Epithelial cell of esophagus (primary cell): ENCODE data around the gene EXOC3.
A peak's percentile ranks its signal among the peaks of the same experiment; 100 is the strongest.

Experiments
- DNase-seq: peaks from one replicate; pipeline ENCODE4 v3.0.0; 2010; ENCODE audit warnings: low read depth
- H3K4me3 ChIP-seq: 2 replicates; pipeline ENCODE4 v1.5.1; 2011; ENCODE audit warnings: mild to moderate bottlenecking, low read length, control low read depth
- CTCF ChIP-seq: IDR thresholded peaks from 2 replicates; pipeline ENCODE4 v1.5.1; 2011; ENCODE audit warnings: low read depth, mild to moderate bottlenecking, low read length, control low read depth, inconsistent platforms; ENCODE audit not compliant: insufficient read depth; ENCODE audit errors: missing control alignments

The EXOC3 gene

DNA sequence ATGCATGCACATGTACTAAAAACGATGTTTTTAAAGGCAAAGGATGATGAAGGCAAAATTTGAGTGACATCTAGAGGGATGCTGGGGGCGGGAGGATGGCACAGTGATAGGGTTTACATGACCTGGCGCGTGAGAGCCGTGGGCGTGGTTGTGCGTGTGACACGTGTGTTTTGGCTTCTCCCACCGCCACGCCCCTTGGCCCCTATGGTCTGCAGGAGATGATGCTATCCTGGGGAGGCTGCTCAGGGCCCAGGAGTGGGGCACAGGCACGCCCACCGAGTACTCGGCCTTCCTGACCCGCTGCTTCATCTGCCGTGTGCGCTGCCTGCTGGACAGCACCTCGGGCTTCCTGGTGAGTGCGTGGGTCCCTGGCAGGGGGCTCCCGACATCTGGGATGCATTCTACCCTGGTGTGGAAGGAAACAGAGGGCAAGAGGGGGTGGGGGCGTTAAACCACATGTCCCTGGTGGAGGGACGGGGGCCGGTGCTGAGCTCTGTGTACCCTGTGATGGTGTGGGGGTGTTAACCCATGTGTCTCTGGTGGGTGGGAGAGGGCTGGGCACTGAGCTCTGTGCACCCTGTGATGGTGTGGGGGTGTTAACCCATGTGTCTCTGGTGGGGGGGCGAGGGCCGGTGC, 19.2 kb upstream of the EXOC3 start:
- H3K4me3 ChIP-seq = no peak overlapping the region
- TF ChIP-seq CTCF = no peak
- DNase-seq = no peak

DNA sequence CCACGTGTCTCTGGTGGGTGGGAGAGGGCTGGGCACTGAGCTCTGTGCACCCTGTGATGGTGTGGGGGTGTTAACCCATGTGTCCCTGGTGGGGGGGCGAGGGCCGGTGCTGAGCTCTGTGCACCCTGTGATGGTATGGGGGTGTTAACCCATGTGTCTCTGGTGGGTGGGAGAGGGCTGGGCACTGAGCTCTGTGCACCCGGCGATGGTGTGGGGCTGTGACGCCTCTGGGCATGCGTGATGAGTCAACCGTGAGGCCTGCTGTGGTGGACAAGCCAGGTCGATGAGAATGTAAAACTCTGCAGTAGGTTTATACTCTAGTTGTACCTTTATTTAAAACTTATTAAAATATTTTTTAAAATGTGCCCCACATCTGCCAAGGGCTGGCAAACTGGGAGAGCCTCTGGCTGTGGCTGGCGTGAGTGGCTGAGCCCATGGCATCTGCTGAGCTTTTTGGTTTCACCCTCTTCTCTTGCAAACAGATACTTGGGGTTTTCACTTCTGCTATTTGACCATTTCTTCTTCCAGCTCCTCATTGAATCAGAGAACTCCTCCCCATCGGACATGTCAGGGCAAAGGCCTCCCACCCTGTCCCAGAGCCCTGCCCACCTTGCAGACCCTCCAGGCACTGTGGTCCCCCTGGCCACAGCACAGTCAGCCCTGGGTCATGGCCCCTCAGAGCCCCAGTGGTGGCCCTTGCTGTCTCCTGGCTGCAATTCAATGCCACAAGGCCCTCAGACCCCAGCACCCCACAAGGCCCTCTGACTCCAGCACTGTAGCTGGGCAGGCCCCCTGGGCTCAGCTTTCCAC, 18.5 kb upstream of the EXOC3 start:
- no peak for DNase-seq
- no peak for TF ChIP-seq CTCF
- H3K4me3 ChIP-seq = no peak overlapping the region

GRCh38 chr5:425714-426113, 17.3 kb upstream of the EXOC3 start:
- TF ChIP-seq CTCF = peak; percentile 15
- no peak for DNase-seq

GRCh38 chr5:426392-426976, 16.5 kb upstream of the EXOC3 start:
- DNase-seq = no peak
- no peak overlapping the region for H3K4me3 ChIP-seq
- no peak for TF ChIP-seq CTCF

More at GRCh38 chr5:425714-426113, 17.3 kb upstream of the EXOC3 start:
- H3K4me3 ChIP-seq = no peak overlapping the region

GRCh38 chr5:427415-428087, 15.4 kb upstream of the EXOC3 start:
- DNase-seq = no peak
- no peak overlapping the region for H3K4me3 ChIP-seq

DNA sequence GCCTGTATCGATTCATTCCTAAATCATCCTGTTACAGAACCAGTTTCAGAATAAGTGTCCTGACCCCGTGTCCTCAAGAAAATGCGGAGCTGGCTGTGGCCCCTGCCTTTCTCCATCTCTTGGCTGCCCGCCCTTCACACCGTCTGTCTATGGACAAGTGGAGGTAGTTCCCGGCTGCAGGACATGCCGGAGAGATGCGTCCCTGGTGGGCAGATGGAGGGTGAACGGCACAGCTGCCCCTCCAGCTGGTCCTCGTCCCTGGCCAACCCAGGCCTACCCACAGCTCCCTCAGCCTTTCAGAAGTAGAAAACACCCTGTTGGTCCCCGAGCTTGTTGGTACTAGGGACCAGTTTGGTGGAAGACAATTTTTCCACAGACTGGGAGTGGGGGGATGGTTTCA, 14.8 kb upstream of the EXOC3 start:
- H3K4me3 ChIP-seq = no peak overlapping the region
- TF ChIP-seq CTCF = no peak

More at GRCh38 chr5:427415-428087, 15.4 kb upstream of the EXOC3 start:
- no peak for TF ChIP-seq CTCF

More for the DNA sequence above, 14.8 kb upstream of the EXOC3 start:
- no peak for DNase-seq
